GM21423 (cell line): ENCODE results near the gene ZBTB43.
"Not testable (repeated sequence)": the region's sequence is repeated elsewhere in the genome, so short reads cannot be mapped to it uniquely, and the experiment has no call there.

Source experiments
- ATAC-seq: cut with Tn5 transposase; IDR thresholded peaks from one replicate; pipeline ENCODE4 v1.9.1; 2021; ENCODE audit warnings: mild to moderate bottlenecking, moderate library complexity; ENCODE audit not compliant: unreplicated experiment

Gene ZBTB43

GRCh38 chr9:126788634-126789349 is 16.0 kb upstream of the ZBTB43 start:
- ATAC-seq: no peak

- no peak for ATAC-seq
Measured at GRCh38 chr9:126790561-126790960, 14.3 kb upstream of the ZBTB43 start.

DNA sequence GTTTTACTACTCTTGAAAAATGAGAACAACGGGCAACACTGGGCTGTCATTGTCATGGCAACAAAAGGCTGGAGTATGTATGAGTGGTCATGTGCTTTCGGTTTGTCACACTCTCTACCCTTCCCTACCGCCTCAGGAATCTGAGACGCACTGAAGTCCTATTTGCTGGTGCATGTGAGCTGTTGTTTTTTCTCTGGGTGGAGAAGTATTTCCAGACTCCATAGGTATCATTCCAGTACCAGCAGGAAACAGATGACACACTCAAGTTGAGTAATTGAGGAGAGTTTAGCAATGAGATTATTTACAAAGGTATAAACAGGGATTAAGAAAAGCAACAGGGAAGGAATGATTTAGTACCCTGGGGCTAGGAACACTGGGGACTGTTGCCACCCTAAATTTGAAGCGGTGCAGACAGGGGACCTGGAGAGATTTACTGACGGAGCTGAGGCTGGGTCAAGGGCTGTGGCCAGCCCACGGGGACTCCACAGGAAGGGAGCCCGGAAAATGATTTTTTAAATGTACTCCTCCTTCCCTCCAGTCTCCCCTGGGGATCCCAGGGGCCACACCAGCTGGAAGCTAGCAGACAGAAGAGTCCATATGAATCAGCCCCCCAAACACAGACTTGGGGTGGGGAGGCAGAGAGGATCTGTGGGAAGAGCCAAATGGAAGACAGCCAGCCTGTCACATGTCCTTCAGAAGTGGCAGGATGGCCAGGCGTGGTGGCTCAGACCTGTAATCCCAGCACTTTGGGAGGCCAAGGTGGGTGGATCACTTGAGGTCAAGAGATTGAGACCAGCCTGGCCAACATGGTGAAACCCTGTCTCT is 13.2 kb upstream of the ZBTB43 start:
- no peak for ATAC-seq

- ATAC-seq: no peak
Measured at GRCh38 chr9:126793686-126794417, 11.0 kb upstream of the ZBTB43 start.

- ATAC-seq: no peak
Measured at GRCh38 chr9:126794441-126794840, 10.4 kb upstream of the ZBTB43 start.

GRCh38 chr9:126796758-126797157 is 8.1 kb upstream of the ZBTB43 start:
- ATAC-seq: no peak

DNA sequence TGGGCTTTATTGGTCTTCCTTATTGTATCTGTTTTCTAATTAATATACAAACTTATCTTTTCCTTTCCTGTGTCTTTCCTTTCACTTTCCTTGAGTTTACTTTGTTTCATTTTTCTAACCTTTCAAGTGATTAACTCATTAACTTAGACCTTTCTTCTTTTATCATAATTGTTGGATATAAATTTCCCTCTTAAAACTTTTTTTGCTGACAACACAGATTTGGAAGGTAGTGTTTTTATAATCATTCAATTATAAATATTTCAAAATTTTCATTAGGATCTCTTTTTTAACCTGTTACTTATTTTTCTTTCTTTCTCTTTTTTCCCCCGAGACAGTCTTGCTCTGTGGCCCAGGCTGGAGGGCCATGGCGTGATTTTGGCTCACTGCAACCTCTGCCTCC is 6.9 kb upstream of the ZBTB43 start:
- no peak for ATAC-seq

DNA sequence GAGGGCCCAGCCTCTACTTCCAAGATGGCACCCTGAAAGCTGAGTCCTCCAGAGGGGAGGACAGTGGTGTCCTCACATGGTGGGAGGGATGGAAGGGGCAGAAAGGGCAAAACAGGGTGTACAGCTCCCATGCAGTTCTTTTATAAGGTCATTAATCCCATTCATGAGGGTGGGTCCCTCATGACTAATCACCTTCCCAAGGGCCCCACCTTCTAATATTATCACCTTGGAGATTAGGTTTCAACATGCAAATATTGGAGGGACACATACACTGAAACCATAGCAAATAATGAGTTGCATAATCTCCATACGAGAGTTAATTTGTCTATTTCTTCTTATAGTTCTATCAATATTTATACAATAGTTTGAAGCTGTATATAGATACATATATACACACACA is 5.8 kb upstream of the ZBTB43 start:
- no peak for ATAC-seq

GRCh38 chr9:126802318-126803059 is 2.4 kb upstream of the ZBTB43 start:
- ATAC-seq: no peak

- ATAC-seq: no peak
Measured at GRCh38 chr9:126804198-126804695, 593 bp upstream of the ZBTB43 start.

DNA sequence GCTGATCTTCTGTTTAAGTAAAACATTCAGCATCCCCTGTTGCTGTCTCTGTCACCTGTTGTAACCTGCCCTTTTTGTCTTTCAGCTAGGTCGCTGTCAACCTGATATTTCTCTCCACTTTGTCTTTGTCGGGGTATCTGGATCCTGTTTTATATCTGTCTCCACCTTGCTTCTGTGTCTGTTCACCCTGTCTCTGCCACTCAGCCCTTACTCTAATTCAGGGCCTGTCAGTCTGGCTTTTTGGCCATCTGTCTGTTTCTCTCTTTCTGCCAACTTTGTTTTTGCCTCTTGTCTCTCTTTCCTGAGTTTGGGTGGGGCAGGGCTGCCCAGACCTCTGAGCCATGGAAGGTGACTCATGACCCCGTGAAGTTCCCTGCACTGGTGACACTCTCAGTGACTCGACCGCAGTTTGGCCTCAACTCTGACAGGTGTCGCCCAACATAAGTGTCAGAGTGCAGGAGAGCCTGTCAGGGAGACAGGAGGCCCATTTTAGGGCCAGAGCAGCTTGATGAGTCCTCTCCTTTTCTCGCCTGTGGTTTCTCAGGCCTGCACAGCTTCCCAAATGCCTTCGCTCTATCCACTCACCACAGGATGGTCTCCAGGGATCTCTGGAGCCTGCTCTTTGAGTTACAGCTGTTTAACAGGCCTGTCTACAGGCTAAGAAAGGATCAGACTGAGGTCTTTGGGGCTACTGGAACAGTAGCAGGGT is 868 bp downstream of the ZBTB43 start:
- peak; percentile 74 for ATAC-seq

- no peak for ATAC-seq
Measured at GRCh38 chr9:126806336-126806735, 1.5 kb downstream of the ZBTB43 start.

GRCh38 chr9:126809068-126809467 is 4.2 kb downstream of the ZBTB43 start:
- ATAC-seq: no peak

DNA sequence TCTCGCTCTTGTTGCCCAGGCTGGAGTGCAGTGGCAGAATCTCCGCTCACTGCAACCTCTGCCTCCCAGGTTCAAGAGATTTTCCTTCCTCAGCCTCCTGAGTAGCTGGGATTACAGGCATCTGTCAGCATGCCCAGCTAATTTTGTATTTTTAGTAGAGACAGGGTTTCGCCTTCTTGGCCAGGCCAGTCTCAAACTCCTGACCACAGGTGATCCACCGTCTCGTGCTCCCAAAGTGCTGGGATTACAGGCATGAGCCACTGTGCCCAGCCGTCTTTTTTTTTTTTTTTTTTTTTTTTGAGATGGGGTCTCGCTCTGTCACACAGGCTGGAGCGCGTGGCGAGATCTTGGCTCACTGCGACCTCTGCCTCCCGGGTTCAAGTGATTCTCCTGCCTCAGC is 5.4 kb downstream of the ZBTB43 start:
- ATAC-seq: not testable (repeated sequence)

GRCh38 chr9:126813072-126813471 is 8.2 kb downstream of the ZBTB43 start:
- ATAC-seq: no peak

GRCh38 chr9:126814091-126814490 is 9.3 kb downstream of the ZBTB43 start:
- no peak for ATAC-seq

GRCh38 chr9:126817615-126818014 is 12.8 kb downstream of the ZBTB43 start:
- not testable (repeated sequence) for ATAC-seq

DNA sequence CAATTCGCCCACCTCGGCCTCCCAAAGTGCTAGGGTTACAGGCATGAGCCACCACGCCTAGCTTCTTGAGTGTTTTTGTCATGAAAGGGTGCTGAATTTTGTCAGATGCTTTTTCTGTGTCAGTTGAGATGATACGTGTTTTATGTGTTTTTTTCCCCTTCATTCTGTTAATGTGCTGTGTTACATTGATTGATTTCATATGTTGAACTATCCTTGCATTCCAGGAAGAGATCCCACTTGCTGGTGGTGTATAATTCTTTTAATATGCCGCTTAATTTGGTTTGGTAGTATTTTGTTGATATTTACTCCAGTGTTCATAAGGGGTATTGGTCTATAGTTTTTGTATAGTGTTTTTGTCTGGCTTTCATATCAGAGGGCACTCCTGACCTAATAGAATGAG is 13.6 kb downstream of the ZBTB43 start:
- ATAC-seq: no peak

- ATAC-seq: no peak
Measured at GRCh38 chr9:126819482-126819881, 14.6 kb downstream of the ZBTB43 start.

DNA sequence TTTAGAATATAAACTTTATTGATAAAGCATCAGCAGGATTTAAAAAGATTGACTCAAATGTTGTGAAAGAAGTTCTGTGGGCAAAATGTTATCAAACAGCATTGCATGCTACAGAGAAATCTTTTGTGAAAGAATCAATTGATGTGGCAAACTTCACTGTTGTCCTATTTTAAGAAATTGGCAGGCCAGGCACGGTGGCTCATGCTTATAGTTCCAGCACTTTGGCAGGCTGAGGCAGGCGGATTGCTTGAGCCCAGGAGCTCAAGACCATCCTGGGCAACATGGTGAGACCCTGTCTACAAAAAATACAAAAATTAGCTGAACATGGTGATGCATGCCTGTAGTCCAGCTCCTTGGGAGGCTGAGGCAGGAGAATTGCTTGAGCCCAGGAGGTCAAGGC is 17.4 kb downstream of the ZBTB43 start:
- no peak for ATAC-seq
